Pancreas (tissue), 10 donors: Measurements from ENCODE around the gene PALLD. TPM values are rescaled to one million over a fixed set of nuclear protein-coding genes. Genes with fewer than 3 reads are reported as not detected.
A peak's percentile ranks its signal among the peaks of the same experiment; 100 is the strongest.

ENCODE experiments used
- ATAC-seq, 4 donors: fragments of 200-7000 bp; cut with Tn5 transposase; one replicate each; pipeline versions ENCODE4 v1.8.0 to v1.9.1; 2020; ENCODE audit warnings: mild to moderate bottlenecking in 4 of 4, moderate library complexity in 4 of 4
- DNase-seq, 6 donors: peaks; one replicate each; pipeline ENCODE4 v3.0.0-alpha.2; 2020
- FAIRE-seq: peaks from 2 replicates; lab custom pipeline; 2012; peaks lifted over from hg19 to GRCh38; lab: Jason Lieb, UNC
- H3K27ac ChIP-seq, 4 donors: fragments of 200-600 bp; sonication (generic); 1 replicate in 3 of 4; 2 replicates in 1 of 4; pipeline versions ENCODE4 v1.5.0 to v1.8.0; 2020
- H3K27me3 ChIP-seq, 4 donors: fragments of 200-600 bp; one replicate each; pipeline ENCODE4 v1.8.0; 2021
- H3K36me3 ChIP-seq, 3 donors: fragments of 200-600 bp; sonication (generic) in 1 of 3; one replicate each; pipeline versions ENCODE4 v1.5.0 to v1.8.0; 2020 to 2021
- H3K4me1 ChIP-seq, 3 donors: fragments of 200-600 bp; one replicate each; pipeline ENCODE4 v1.8.0; 2021
- H3K4me3 ChIP-seq, 4 donors: fragments of 200-600 bp; sonication (generic) in 2 of 4; one replicate each; pipeline versions ENCODE4 v1.5.0 to v1.8.0; 2020 to 2021
- H3K9me3 ChIP-seq, 4 donors: fragments of 200-600 bp; one replicate each; pipeline ENCODE4 v1.8.0; 2021
- WGBS, 2 donors: extraction: QIAGEN DNeasy Blood & Tissue Kit; methylation state at CpG; one replicate each; pipeline ENCODE4 v1.1.7; 2013; 5-methylcytosine and 5-hydroxymethylcytosine counted together
- intact Hi-C, 3 donors: fragments of 100-400 bp; cut with DNase I; formaldehyde crosslinking; loops; one replicate each; pipeline versions ENCODE4 v1.11.1 to v1.14.2; 2022
- polyA plus RNA-seq, 2 donors: library from polyadenylated mRNA; stranded (reverse); fragments of 200-250 nt; gene quantifications; one replicate each; pipeline ENCODE4 v1.2.3, GENCODE V29; 2013
- total RNA-seq, 6 donors: library from RNA; stranded (reverse); fragmentation: NEBNext Ultra II Directional in 4 of 6; extraction: Animal tissue kit (Norgen Biotek cat#: 25700) in 4 of 6; gene quantifications; one replicate each; pipeline versions ENCODE4 v1.2.1 to v1.2.4, GENCODE V29; 2021 to 2023
- TF ChIP-seq, protein P1 (sequence below), 4 donors: fragments of 200-600 bp; sonication (generic) in 3 of 4; IDR thresholded peaks; one replicate each; pipeline versions ENCODE4 v1.5.0 to v1.8.0; 2021; ENCODE audit warnings: antibody characterized with exemption in 4 of 4
- donor health status: healthy with polysubstance abuse.
- donor health status: DM: no; HTN: no; CAD: no; lungs with moderate emphysema.
- donor health status: DM: no; HTN: no; CAD: no.
- donor health status: control.
- donor health status: control.
- donor health status: Bipolar disorder and iron deficiency.
- donor health status: DM: yes; HTN: yes; CAD: no.
- donor health status: DM: no; HTN: no; CAD: no.
- donor health status: DM: no; HTN: no; CAD: no.
- donor health status: DM: yes; HTN: yes; CAD: no.

The PALLD gene
- total and polyA plus RNA-seq, 8 donors = 4.4 to 44.2 (median 14.1) TPM

DNA sequence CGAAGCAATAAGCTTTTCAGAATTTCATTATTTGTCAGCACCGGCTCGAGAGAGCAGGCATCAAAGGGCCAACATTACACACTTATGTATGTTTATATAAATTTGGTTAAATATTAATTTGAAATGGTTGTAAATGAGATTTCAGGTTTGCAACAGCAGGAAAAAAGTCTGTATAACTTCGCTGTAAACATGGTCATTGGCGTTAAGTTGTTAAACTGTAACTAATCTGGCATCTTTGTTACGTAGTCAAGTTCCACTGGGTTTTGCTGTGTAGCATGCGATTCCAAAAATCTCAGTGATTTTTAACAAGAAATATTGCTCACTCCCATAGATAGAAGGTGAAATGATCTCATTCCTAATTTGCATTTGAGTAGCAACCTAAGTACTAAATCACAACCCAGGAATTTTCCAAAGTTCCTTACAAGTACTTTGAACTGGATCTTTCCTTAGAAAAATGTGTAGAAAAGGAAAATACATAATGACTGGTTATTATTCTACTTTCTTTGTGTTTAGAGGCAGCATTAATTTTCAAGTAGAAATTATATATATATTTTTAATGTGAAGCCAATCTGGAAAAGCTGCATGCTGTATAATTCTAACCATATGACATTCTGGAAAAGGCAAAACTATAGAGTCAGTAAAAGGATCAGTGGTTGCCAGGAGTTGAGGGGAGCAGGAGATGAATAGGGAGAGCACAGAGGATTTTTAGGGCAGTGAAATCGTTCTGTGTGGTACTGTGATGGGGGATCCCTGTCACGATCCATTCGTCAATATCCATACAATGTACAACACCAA lies 291.1 kb downstream of the PALLD start:
- ATAC-seq = peak in 2 of 4 donors; percentile 44 to 51
- Histone ChIP-seq H3K4me1 (no peaks in the 10 kb centered on the region), H3K4me3 (no peak overlapping the region), H3K27ac (no peak overlapping the region), H3K9me3 (no peaks in the 10 kb centered on the region), H3K36me3 (no peaks in the 10 kb centered on the region), H3K27me3 (no peaks in the 10 kb centered on the region)
- FAIRE-seq = peak; percentile 84
- 40 to 42% methylated on average over 10 of the region's 10 CpGs for WGBS, 2 donors
- DNase-seq = no peak
- intact Hi-C loops = no loop called here
- TF ChIP-seq, protein P1, sequence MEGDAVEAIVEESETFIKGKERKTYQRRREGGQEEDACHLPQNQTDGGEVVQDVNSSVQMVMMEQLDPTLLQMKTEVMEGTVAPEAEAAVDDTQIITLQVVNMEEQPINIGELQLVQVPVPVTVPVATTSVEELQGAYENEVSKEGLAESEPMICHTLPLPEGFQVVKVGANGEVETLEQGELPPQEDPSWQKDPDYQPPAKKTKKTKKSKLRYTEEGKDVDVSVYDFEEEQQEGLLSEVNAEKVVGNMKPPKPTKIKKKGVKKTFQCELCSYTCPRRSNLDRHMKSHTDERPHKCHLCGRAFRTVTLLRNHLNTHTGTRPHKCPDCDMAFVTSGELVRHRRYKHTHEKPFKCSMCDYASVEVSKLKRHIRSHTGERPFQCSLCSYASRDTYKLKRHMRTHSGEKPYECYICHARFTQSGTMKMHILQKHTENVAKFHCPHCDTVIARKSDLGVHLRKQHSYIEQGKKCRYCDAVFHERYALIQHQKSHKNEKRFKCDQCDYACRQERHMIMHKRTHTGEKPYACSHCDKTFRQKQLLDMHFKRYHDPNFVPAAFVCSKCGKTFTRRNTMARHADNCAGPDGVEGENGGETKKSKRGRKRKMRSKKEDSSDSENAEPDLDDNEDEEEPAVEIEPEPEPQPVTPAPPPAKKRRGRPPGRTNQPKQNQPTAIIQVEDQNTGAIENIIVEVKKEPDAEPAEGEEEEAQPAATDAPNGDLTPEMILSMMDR (IDR thresholded peaks at IDR 0.05) = no peak

DNA sequence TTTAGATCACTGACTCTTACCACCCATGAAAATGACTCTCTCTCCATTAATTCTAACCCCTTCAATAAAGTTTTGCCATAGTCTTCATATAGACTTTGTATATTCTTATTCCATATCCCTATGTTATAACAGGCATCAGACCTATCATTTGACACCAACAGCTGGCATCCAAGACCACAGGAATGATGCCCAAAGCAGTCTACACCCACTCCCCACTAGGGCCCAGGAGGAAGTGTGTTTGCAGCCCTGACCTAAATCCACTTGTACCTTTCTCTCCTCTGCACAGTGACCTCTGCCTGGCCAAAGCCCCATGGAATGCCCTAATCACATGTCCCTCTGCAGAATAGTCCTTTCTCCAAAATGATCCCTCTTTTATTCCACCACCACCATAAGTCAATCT lies 294.0 kb downstream of the PALLD start:
- DNase-seq (no peak), ATAC-seq (no peak), FAIRE-seq (no peak)
- Histone ChIP-seq H3K4me3 (no peak overlapping the region), H3K36me3 (no peaks in the 10 kb centered on the region), H3K27ac (no peak overlapping the region), H3K27me3 (no peaks in the 10 kb centered on the region), H3K9me3 (no peaks in the 10 kb centered on the region), H3K4me1 (no peaks in the 10 kb centered on the region)
- intact Hi-C loops = no loop called here
- TF ChIP-seq, protein P1 (IDR thresholded peaks at IDR 0.05) = no peak

DNA sequence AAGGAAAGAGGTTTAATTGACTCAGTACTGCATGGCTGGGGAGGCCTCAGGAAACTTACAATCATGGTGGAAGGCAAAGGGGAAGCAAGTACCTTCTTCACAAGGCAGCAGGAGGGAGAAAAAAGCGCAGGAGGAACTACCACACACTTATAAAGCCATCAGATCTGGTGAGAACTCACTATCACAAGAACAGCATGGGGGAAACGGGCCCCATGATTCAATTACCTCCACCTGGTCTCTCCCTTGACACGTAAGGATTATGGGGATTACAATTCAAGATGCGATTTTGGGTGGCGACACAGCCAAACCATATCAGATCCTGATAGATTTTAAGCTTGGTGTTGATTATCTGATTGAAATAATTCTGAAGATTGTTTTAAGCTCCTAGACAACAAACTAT lies 294.5 kb downstream of the PALLD start:
- 85 to 86% methylated on average over 5 of the region's 5 CpGs for WGBS, 2 donors
- no peaks in the 10 kb centered on the region for H3K4me1 ChIP-seq
- H3K27me3 ChIP-seq = no peaks in the 10 kb centered on the region
- intact Hi-C loops = no loop called here
- no peak for FAIRE-seq
- no peak overlapping the region for H3K27ac ChIP-seq
- TF ChIP-seq, protein P1 (IDR thresholded peaks at IDR 0.05) = no peak
- ATAC-seq = no peak
- H3K36me3 ChIP-seq = no peaks in the 10 kb centered on the region
- no peak overlapping the region for H3K4me3 ChIP-seq
- DNase-seq = no peak
- H3K9me3 ChIP-seq = no peaks in the 10 kb centered on the region

DNA sequence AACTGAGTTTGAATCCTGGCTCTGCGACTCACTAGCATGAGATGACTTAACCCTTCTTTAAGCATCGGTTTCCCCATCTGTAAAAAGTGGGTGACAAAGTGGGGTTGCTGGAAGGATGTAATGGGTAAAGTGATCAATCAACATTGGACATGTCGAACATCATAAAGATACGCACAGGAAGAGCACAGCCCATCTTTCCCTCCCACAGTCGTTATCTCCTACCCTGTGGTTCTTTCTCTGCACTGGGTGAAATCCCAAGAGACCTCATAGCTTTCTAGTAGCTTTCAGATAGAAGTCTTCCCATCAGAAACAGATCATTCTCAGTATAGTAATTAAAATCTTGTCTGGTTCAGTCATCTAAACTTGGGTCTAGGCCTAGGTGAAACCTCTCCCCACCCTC lies 296.7 kb downstream of the PALLD start:
- Histone ChIP-seq H3K27me3 (no peaks in the 10 kb centered on the region), H3K4me1 (no peaks in the 10 kb centered on the region), H3K36me3 (no peaks in the 10 kb centered on the region), H3K9me3 (no peaks in the 10 kb centered on the region), H3K4me3 (no peak overlapping the region), H3K27ac (no peak overlapping the region)
- ATAC-seq (no peak), FAIRE-seq (no peak), DNase-seq (no peak)
- TF ChIP-seq, protein P1 (IDR thresholded peaks at IDR 0.05) = no peak
- intact Hi-C loops = no loop called here
- WGBS, 2 donors = 88 to 90% methylated on average over 5 of the region's 5 CpGs

DNA sequence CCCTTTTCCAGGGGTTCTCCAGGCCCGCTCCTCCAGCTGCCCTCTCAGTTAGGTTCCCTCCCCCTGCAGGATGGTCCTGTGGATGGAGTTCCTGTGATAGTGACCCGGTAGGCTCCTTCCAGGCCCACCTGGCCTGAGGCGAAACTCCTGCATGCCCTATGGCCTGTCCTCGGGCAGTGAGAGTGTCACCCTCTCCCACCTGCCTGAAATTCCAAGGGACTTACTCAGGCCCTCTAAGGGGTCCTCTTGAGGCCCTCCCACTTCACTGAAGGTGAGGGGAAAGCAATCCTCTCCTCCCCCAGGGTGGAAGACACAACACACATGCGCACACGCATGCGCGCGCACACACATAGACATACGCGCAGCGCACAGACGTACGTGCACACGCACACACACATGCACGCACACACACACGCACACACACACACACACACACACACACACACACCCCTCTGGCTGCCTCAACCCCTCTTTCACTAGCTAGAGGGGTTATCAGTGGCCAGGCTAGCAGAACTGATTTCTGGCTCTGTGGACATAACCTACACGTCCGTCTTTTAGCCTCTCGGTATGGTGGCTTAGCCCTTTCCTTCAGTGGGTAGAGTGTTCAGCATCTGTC lies 297.3 kb downstream of the PALLD start:
- Histone ChIP-seq H3K4me1 (no peaks in the 10 kb centered on the region), H3K27me3 (no peaks in the 10 kb centered on the region), H3K9me3 (no peaks in the 10 kb centered on the region), H3K4me3 (no peak overlapping the region), H3K27ac (no peak overlapping the region), H3K36me3 (no peaks in the 10 kb centered on the region)
- ATAC-seq = no peak
- DNase-seq = no peak
- no peak for FAIRE-seq
- WGBS, 2 donors = 89 to 94% methylated on average over 20 of the region's 20 CpGs
- TF ChIP-seq, protein P1 (IDR thresholded peaks at IDR 0.05) = no peak
- intact Hi-C loops = no loop called here
